ENCODE measurements around the gene DNAL1.

DNA sequence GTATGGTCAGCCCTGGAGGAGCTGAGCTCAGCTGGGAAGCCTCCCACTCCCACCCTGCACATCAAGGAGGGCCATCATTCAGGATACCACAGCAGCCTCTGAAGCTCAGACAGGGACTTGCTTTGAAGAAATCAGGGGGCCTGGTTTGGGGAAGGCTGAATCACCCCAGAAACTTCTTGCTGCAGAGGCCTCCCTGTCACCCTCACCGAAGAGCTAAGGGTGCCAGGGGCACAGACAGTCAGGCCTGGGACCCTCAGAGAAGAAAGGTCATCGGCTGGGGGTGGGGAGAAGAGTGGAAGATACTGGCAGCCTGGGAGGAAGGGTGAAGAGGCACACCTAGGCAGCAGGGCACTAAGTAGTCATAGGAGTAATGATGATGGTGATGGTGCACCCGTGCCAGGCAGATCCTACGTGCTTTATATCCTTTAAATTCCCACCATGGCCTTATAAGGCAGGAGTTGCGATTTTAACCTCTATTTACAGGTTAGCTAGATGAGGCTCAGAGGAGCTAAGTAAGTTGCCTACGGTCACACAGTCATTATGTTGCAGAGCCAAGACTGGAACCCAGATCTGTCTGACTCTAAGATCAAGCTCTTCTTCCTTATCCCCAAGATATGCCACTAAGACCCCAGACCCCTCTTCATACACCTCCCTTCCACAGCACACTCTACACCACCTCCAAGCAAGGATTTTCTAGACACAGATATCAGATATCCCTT, 97.9 kb downstream of the DNAL1 start:
- TF ChIP-seq, protein P1, sequence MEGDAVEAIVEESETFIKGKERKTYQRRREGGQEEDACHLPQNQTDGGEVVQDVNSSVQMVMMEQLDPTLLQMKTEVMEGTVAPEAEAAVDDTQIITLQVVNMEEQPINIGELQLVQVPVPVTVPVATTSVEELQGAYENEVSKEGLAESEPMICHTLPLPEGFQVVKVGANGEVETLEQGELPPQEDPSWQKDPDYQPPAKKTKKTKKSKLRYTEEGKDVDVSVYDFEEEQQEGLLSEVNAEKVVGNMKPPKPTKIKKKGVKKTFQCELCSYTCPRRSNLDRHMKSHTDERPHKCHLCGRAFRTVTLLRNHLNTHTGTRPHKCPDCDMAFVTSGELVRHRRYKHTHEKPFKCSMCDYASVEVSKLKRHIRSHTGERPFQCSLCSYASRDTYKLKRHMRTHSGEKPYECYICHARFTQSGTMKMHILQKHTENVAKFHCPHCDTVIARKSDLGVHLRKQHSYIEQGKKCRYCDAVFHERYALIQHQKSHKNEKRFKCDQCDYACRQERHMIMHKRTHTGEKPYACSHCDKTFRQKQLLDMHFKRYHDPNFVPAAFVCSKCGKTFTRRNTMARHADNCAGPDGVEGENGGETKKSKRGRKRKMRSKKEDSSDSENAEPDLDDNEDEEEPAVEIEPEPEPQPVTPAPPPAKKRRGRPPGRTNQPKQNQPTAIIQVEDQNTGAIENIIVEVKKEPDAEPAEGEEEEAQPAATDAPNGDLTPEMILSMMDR (IDR thresholded peaks at IDR 0.05), result no peak
- TF ChIP-seq EP300 (IDR thresholded peaks at IDR 0.05) (no peak), POLR2A (IDR thresholded peaks at IDR 0.05) (no peak), POLR2AphosphoS5 (IDR thresholded peaks at IDR 0.05) (no peak)
